Naive B cell (primary cell): ENCODE measurements around the gene MTSS2. TPM values are rescaled to one million over a fixed set of nuclear protein-coding genes. Genes with fewer than 3 reads are reported as not detected.
A peak's percentile ranks its signal among the peaks of the same experiment; 100 is the strongest.

Source experiments
- ATAC-seq, 2 donors: fragments of 150-1000 bp; cut with Tn5 transposase; 2 replicates each; pipeline ENCODE4 v1.10.0; 2021; ENCODE audit warnings: low read depth in 2 of 2, mild to moderate bottlenecking in 2 of 2, moderate library complexity in 2 of 2
- DNase-seq: peaks from one replicate; pipeline ENCODE4 v3.0.0; 2022
- H3K27ac Mint-ChIP-seq, 6 donors: one replicate each; pipeline ENCODE4 v1.8.0; 2020 to 2022; ENCODE audit warnings: mild to moderate bottlenecking in 6 of 6, mixed read lengths in 6 of 6, moderate library complexity in 5 of 6, inconsistent platforms in 2 of 6
- H3K27me3 Mint-ChIP-seq, 3 donors: one replicate each; pipeline ENCODE4 v1.8.0; 2021 to 2022; ENCODE audit warnings: mixed read lengths in 3 of 3, mild to moderate bottlenecking in 1 of 3
- H3K36me3 Mint-ChIP-seq, 2 donors: one replicate each; pipeline ENCODE4 v1.8.0; 2020 to 2022; ENCODE audit warnings: mixed read lengths in 2 of 2, inconsistent platforms in 1 of 2, mild to moderate bottlenecking in 1 of 2
- H3K4me1 Mint-ChIP-seq, 3 donors: one replicate each; pipeline ENCODE4 v1.8.0; 2020 to 2022; ENCODE audit warnings: mixed read lengths in 3 of 3, inconsistent platforms in 1 of 3, mild to moderate bottlenecking in 1 of 3, moderate library complexity in 1 of 3
- H3K4me3 Mint-ChIP-seq, 8 donors: one replicate each; pipeline ENCODE4 v1.8.0; 2020 to 2022; ENCODE audit warnings: mild to moderate bottlenecking in 8 of 8, mixed read lengths in 8 of 8, moderate library complexity in 8 of 8, inconsistent platforms in 2 of 8
- H3K9me3 Mint-ChIP-seq, 7 donors: one replicate each; pipeline ENCODE4 v1.8.0; 2020 to 2022; ENCODE audit warnings: mixed read lengths in 7 of 7, mild to moderate bottlenecking in 5 of 7, inconsistent platforms in 2 of 7, moderate library complexity in 1 of 7
- polyA plus RNA-seq, 6 donors: library from polyadenylated mRNA; unstranded; fragments of 300-500 nt; fragmentation: Illumina TruSeq; gene quantifications; one replicate each; pipeline ENCODE4 v1.2.3, GENCODE V29; 2021; ENCODE audit warnings: low read depth in 6 of 6

MTSS2 gene
- polyA plus RNA-seq, 6 donors from 2014 or later: not detected

DNA sequence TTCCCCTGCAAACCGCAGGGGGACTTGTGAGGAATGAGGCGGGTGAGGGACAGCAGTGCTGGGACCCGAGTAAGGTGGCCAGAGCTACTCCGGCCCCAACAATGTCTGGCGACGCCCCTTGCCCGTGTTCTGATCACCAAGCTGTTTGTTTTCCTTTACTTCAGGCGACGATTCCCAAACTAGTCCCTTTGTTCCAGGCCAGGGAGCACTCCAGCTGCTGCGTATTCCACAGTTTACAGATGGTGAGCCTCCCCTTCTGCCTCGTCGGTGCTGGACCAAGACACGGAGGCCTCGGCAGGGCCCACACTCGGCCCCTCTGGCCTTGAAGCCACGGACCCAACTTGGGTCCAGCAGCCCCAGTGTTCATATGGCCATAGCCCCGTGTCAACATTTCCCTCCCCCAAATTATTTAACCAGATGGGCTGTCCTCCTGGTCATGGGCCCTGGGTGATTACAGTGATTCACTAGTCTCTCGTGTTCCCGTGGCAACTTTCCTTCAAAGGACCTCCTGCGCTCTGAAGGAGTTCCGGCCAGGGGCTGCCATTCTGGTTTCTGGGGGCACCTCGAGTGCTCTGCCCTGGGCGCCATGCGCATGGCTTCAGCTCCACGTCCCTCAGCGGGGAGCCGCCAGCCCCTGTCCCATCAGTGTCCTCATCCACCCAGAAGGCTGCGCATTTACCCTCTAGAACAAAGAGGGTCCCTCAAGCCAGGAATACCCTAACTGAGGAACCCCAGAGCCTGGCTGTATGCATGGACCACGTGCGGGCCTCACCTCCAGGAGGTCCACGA lies 24.8 kb upstream of the MTSS2 start:
- no peaks in the 10 kb centered on the region for H3K27me3 Mint-ChIP-seq
- no peak for DNase-seq
- H3K27ac Mint-ChIP-seq: no peak overlapping the region
- no peak overlapping the region for H3K4me3 Mint-ChIP-seq
- H3K36me3 Mint-ChIP-seq: no peaks in the 10 kb centered on the region
- H3K4me1 Mint-ChIP-seq: no peaks in the 10 kb centered on the region
- no peaks in the 10 kb centered on the region for H3K9me3 Mint-ChIP-seq
- no peak for ATAC-seq

DNA sequence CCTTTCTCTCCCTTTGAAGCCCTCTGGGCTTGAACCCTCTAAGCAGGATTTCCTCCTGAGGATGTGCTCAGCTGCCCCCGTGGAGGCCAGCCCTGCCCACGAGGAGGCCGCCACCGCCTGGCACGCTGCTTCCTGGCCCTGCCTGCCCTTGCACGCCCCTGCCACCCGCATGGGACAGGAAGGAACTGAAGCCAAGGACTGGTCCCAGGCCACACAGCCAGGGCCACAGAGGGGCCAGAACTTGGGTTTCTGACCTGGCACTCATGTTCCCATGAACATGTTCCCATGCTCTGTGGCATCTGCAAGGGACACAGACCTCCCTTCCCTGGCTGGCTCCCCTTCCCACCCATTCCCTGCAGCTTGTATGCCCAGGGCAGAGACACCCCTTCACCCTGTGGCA lies 24.1 kb upstream of the MTSS2 start:
- Mint-ChIP-seq H3K27me3 (no peaks in the 10 kb centered on the region), H3K36me3 (no peaks in the 10 kb centered on the region), H3K9me3 (no peaks in the 10 kb centered on the region), H3K4me3 (peak overlapping the region in 1 of 8 donors; percentile 1), H3K4me1 (no peaks in the 10 kb centered on the region), H3K27ac (no peak overlapping the region)
- no peak for ATAC-seq
- no peak for DNase-seq

- no peak overlapping the region for H3K27ac Mint-ChIP-seq
These were observed 23.6 kb upstream of the MTSS2 start for GRCh38 chr16:70709457-70709856.

GRCh38 chr16:70708366-70709246 lies 22.8 kb upstream of the MTSS2 start:
- no peaks in the 10 kb centered on the region for H3K36me3 Mint-ChIP-seq
- H3K4me1 Mint-ChIP-seq: no peaks in the 10 kb centered on the region
- no peak overlapping the region for H3K4me3 Mint-ChIP-seq
- no peaks in the 10 kb centered on the region for H3K9me3 Mint-ChIP-seq
- no peaks in the 10 kb centered on the region for H3K27me3 Mint-ChIP-seq
- ATAC-seq (no peak), DNase-seq (no peak)
- no peak overlapping the region for H3K27ac Mint-ChIP-seq

More at GRCh38 chr16:70709457-70709856, 23.6 kb upstream of the MTSS2 start:
- ATAC-seq: no peak
- no peak overlapping the region for H3K4me3 Mint-ChIP-seq
- H3K4me1 Mint-ChIP-seq: no peaks in the 10 kb centered on the region
- H3K9me3 Mint-ChIP-seq: no peaks in the 10 kb centered on the region
- no peak for DNase-seq
- H3K36me3 Mint-ChIP-seq: no peaks in the 10 kb centered on the region
- no peaks in the 10 kb centered on the region for H3K27me3 Mint-ChIP-seq

DNA sequence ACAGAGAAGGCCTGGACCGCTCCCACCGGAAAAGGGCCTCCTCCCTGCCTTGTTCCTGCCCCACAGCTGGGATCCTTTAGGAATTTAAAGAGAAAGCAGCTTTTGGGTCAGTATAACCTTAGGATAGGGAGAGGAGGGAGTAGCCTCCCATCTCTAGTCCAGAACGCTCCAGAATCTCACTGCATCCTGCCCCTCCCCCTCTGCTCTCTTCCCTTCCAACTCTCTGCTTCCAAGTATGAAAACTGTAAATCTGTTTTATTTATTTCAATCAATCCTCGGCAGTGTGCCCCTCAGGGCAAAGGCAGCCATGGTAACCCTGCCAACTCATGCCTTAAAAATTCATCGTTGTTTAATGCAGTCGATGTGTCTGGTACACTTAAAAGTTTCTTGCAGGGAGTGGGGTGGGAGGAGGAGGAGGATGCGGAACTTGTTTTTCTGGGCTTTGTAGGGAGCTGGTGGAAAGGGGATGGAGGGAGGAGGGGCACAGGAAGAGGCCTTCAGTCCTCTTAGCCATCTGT lies 21.2 kb upstream of the MTSS2 start:
- no peaks in the 10 kb centered on the region for H3K27me3 Mint-ChIP-seq
- H3K9me3 Mint-ChIP-seq: no peaks in the 10 kb centered on the region
- no peak overlapping the region for H3K27ac Mint-ChIP-seq
- no peaks in the 10 kb centered on the region for H3K4me1 Mint-ChIP-seq
- no peak overlapping the region for H3K4me3 Mint-ChIP-seq
- ATAC-seq: no peak
- DNase-seq: no peak
- H3K36me3 Mint-ChIP-seq: no peaks in the 10 kb centered on the region

GRCh38 chr16:70705056-70705455 lies 19.2 kb upstream of the MTSS2 start:
- Mint-ChIP-seq H3K9me3 (no peaks in the 10 kb centered on the region), H3K36me3 (no peaks in the 10 kb centered on the region), H3K27ac (peak overlapping the region in 1 of 6 donors; percentile 5), H3K4me1 (peaks cover 0 to 5% (median 0%) of the 10 kb centered on the region in 3 donors), H3K4me3 (no peak overlapping the region), H3K27me3 (no peaks in the 10 kb centered on the region)
- DNase-seq (no peak), ATAC-seq (no peak)

DNA sequence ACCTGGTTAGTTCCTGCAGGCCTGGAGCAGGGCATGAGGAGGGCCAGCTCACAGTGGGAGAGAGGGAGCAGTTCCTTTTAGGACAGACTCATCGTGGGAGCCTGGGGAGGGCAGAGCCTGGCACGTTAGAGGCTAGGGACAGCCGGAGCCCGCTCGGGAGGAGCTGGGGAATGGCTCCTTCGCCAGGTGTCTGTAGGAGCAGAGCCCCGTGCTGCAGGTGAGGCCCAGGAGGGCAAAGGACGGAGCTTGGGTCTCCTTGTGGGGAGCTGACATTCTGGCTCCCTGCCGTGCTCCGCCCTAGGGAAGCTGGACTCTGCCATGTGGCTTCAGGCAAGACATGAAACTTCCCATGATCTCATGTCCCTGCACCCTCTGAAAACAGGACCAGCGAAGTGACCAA lies 18.7 kb upstream of the MTSS2 start:
- H3K4me1 Mint-ChIP-seq: peaks cover 0 to 5% (median 0%) of the 10 kb centered on the region in 3 donors
- peak overlapping the region in 1 of 6 donors; percentile 5 for H3K27ac Mint-ChIP-seq
- DNase-seq: no peak
- H3K4me3 Mint-ChIP-seq: no peak overlapping the region
- no peaks in the 10 kb centered on the region for H3K27me3 Mint-ChIP-seq
- no peaks in the 10 kb centered on the region for H3K9me3 Mint-ChIP-seq
- no peak for ATAC-seq
- no peaks in the 10 kb centered on the region for H3K36me3 Mint-ChIP-seq

GRCh38 chr16:70703835-70704381 lies 18.1 kb upstream of the MTSS2 start:
- peaks cover 0 to 5% (median 0%) of the 10 kb centered on the region in 3 donors for H3K4me1 Mint-ChIP-seq
- H3K9me3 Mint-ChIP-seq: no peaks in the 10 kb centered on the region
- peak overlapping the region in 1 of 6 donors; percentile 16 for H3K27ac Mint-ChIP-seq
- H3K27me3 Mint-ChIP-seq: no peaks in the 10 kb centered on the region
- peaks cover 0 to 6% of the 10 kb centered on the region in 2 donors for H3K36me3 Mint-ChIP-seq
- H3K4me3 Mint-ChIP-seq: peak overlapping the region in 1 of 8 donors; percentile 35
- ATAC-seq: no peak
- no peak for DNase-seq

GRCh38 chr16:70703041-70703834 lies 17.4 kb upstream of the MTSS2 start:
- Mint-ChIP-seq H3K4me3 (peak overlapping the region in 1 of 8 donors; percentile 35), H3K4me1 (peaks cover 0 to 5% (median 0%) of the 10 kb centered on the region in 3 donors), H3K9me3 (no peaks in the 10 kb centered on the region), H3K36me3 (peaks cover 0 to 6% of the 10 kb centered on the region in 2 donors), H3K27me3 (no peaks in the 10 kb centered on the region), H3K27ac (peak overlapping the region in 1 of 6 donors; percentile 16)
- DNase-seq: no peak
- no peak for ATAC-seq

GRCh38 chr16:70702624-70703023 lies 16.8 kb upstream of the MTSS2 start:
- Mint-ChIP-seq H3K27me3 (no peaks in the 10 kb centered on the region), H3K4me1 (peaks cover 0 to 5% (median 0%) of the 10 kb centered on the region in 3 donors), H3K36me3 (peaks cover 0 to 6% of the 10 kb centered on the region in 2 donors), H3K9me3 (no peaks in the 10 kb centered on the region), H3K4me3 (no peak overlapping the region), H3K27ac (peak overlapping the region in 1 of 6 donors; percentile 89)
- ATAC-seq (no peak), DNase-seq (no peak)

DNA sequence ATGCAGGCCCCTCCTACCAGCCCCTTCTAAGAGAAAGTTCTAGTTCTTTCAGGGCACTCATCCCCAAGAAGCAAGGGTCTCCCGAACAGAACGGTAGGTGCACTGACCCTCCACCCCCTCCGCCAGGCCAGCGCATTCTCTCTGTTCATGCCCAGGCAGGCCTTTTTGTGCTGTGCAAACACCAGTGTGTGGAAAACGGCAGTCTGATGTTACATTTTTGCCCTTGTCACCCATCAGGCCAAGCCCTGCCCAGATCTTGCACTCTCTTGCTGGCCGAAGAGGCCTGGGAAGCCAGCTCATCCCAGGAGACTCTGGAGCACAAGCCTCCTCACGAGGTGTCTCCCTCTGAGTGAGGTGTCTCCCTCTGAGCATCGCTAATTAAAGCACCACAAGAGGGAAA lies 16.1 kb upstream of the MTSS2 start:
- ATAC-seq: no peak
- DNase-seq: no peak
- peaks cover 0 to 5% (median 0%) of the 10 kb centered on the region in 3 donors for H3K4me1 Mint-ChIP-seq
- no peaks in the 10 kb centered on the region for H3K9me3 Mint-ChIP-seq
- H3K36me3 Mint-ChIP-seq: peaks cover 0 to 6% of the 10 kb centered on the region in 2 donors
- H3K27ac Mint-ChIP-seq: no peak overlapping the region
- H3K27me3 Mint-ChIP-seq: no peaks in the 10 kb centered on the region
- no peak overlapping the region for H3K4me3 Mint-ChIP-seq

- no peaks in the 10 kb centered on the region for H3K27me3 Mint-ChIP-seq
- peaks cover 0 to 5% (median 0%) of the 10 kb centered on the region in 3 donors for H3K4me1 Mint-ChIP-seq
- peaks cover 0 to 6% of the 10 kb centered on the region in 2 donors for H3K36me3 Mint-ChIP-seq
- ATAC-seq (no peak), DNase-seq (no peak)
- peak overlapping the region in 1 of 8 donors; percentile 57 for H3K4me3 Mint-ChIP-seq
- H3K9me3 Mint-ChIP-seq: no peaks in the 10 kb centered on the region
- peak overlapping the region in 1 of 6 donors; percentile 70 for H3K27ac Mint-ChIP-seq
These were observed 15.7 kb upstream of the MTSS2 start for GRCh38 chr16:70701596-70701995.

GRCh38 chr16:70701036-70701435 lies 15.2 kb upstream of the MTSS2 start:
- Mint-ChIP-seq H3K36me3 (peaks cover 0 to 6% of the 10 kb centered on the region in 2 donors), H3K27ac (peak overlapping the region in 3 of 6 donors; percentile 15 to 70 (median 60)), H3K4me1 (peaks cover 0 to 5% (median 0%) of the 10 kb centered on the region in 3 donors), H3K4me3 (no peak overlapping the region), H3K9me3 (no peaks in the 10 kb centered on the region), H3K27me3 (no peaks in the 10 kb centered on the region)
- no peak for DNase-seq
- ATAC-seq: no peak
